NCI-H2227 treated with DMSO at 0.1 percent for 48 hours (cell line): ENCODE data around the gene FOSL1.
"Not testable (repeated sequence)": the region's sequence is repeated elsewhere in the genome, so short reads cannot be mapped to it uniquely, and the experiment has no call there.

Source experiments
- DNase-seq: peaks from one replicate; lab custom pipeline; 2025; lab: John Stamatoyannopoulos, UW

Gene FOSL1

GRCh38 chr11:65852508-65853245, 47.5 kb downstream of the FOSL1 start:
- DNase-seq = no peak

GRCh38 chr11:65851811-65852507, 48.2 kb downstream of the FOSL1 start:
- no peak for DNase-seq

GRCh38 chr11:65851083-65851579, 49.1 kb downstream of the FOSL1 start:
- no peak for DNase-seq

- no peak for DNase-seq
Measured at GRCh38 chr11:65850217-65851082, 49.7 kb downstream of the FOSL1 start.

GRCh38 chr11:65849771-65850216, 50.4 kb downstream of the FOSL1 start:
- no peak for DNase-seq

GRCh38 chr11:65849366-65849765, 50.8 kb downstream of the FOSL1 start:
- no peak for DNase-seq

GRCh38 chr11:65848693-65849092, 51.5 kb downstream of the FOSL1 start:
- not testable (repeated sequence) for DNase-seq

GRCh38 chr11:65847746-65848145, 52.4 kb downstream of the FOSL1 start:
- DNase-seq = no peak

GRCh38 chr11:65844231-65844872, 55.8 kb downstream of the FOSL1 start:
- DNase-seq = no peak

GRCh38 chr11:65843811-65844210, 56.4 kb downstream of the FOSL1 start:
- DNase-seq = no peak

GRCh38 chr11:65842144-65842543, 58.0 kb downstream of the FOSL1 start:
- DNase-seq = no peak
